WERI-Rb-1 (cell line): ENCODE results near the gene LYG1.

ENCODE experiments used
- DNase-seq: peaks from one replicate; pipeline ENCODE4 v3.0.0-alpha.2; 2020
- H3K27ac ChIP-seq: fragments of 250-450 bp; sonication (Bioruptor Pico); 2 replicates; pipeline ENCODE4 v1.5.1; 2020; ENCODE audit warnings: mild to moderate bottlenecking, moderate library complexity
- H3K27me3 ChIP-seq: fragments of 250-450 bp; sonication (Bioruptor Pico); 2 replicates; pipeline ENCODE4 v1.5.1; 2021; ENCODE audit warnings: mild to moderate bottlenecking, low read depth, moderate library complexity; ENCODE audit not compliant: insufficient read depth, severe bottlenecking
- H3K36me3 ChIP-seq: fragments of 250-450 bp; sonication (Bioruptor Pico); 2 replicates; pipeline ENCODE4 v1.5.1; 2020; ENCODE audit warnings: mild to moderate bottlenecking, moderate library complexity
- H3K4me3 ChIP-seq: 2 replicates; pipeline ENCODE4 v1.5.1; 2011; ENCODE audit warnings: low read depth, mild to moderate bottlenecking, control low read depth, low read length
- H3K9me3 ChIP-seq: fragments of 250-450 bp; sonication (Bioruptor Pico); 2 replicates; pipeline ENCODE4 v1.5.1; 2021; ENCODE audit warnings: mild to moderate bottlenecking, moderate library complexity; ENCODE audit not compliant: severe bottlenecking
- CTCF ChIP-seq: IDR thresholded peaks from 2 replicates; pipeline ENCODE4 v1.5.1; 2011; ENCODE audit warnings: low read depth, mild to moderate bottlenecking, control low read depth, inconsistent platforms, low read length

Gene LYG1

DNA sequence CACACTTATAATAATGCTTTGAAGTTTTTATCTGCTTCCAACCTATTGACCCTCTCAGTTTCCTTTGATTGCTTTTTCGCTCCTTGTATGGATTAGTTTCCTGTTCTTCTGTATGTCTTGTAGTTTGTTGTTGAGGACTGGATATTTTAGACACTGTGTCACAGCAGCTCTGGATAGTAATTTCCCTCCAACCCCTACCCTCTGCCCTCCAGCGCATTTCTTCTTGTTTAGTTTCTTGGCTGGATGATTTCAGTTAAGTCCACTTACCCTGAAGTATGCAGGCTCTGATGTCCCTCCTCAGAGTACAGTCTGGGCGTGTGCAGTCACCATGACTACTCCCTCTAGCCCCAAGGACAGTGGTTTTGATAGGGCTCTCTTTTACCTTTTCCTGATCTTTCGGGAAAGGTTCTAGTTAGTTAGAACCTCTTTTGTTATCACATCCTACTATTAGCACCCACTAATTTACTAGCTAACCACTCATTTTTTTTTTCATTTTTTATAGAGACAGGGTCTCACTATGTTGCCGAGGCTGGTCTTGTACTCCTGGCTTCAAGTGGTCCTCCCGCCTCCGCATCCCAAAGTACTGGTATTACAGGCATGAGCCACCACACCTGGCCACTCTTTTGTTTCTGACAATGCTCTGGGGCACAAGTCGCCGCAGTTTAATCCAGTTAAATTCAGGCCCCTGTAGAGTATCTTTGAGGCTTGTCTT is 16.3 kb upstream of the LYG1 start:
- H3K27ac ChIP-seq = no peak overlapping the region
- no peak overlapping the region for H3K4me3 ChIP-seq
- TF ChIP-seq CTCF = no peak
- no peaks in the 10 kb centered on the region for H3K9me3 ChIP-seq
- no peak for DNase-seq
- H3K36me3 ChIP-seq = peaks cover 42% of the 10 kb centered on the region
- H3K27me3 ChIP-seq = no peaks in the 10 kb centered on the region

DNA sequence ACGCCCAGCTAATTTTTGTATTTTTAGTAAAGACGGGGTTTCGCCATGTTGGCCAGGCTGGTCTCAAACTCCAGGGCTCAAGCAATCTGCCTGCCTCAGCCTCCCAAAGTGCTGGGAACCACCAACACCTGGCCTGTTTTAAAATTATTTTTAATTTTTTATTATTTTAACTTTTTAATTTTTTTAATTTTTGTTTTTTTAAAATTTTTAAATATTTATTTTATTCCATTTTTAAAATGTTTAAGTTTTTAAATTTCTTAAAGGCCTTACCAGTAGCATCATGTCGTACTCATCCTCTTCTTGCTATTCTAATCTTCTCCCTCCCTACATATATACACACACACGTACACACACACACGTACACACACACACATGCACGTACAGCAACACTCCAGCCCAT is 1.4 kb downstream of the LYG1 start:
- no peak for TF ChIP-seq CTCF
- H3K4me3 ChIP-seq = no peak overlapping the region

GRCh38 chr2:99297994-99298393 is 3.0 kb downstream of the LYG1 start:
- Histone ChIP-seq H3K9me3 (no peaks in the 10 kb centered on the region), H3K27me3 (no peaks in the 10 kb centered on the region), H3K27ac (no peak overlapping the region), H3K4me3 (no peak overlapping the region), H3K36me3 (no peaks in the 10 kb centered on the region)
- TF ChIP-seq CTCF = no peak
- no peak for DNase-seq

More for the DNA sequence above, 1.4 kb downstream of the LYG1 start:
- Histone ChIP-seq H3K27ac (no peak overlapping the region), H3K36me3 (peaks cover 3% of the 10 kb centered on the region; the same call in 1 of the 2 replicates), H3K27me3 (no peaks in the 10 kb centered on the region), H3K9me3 (no peaks in the 10 kb centered on the region)
- DNase-seq = no peak

- H3K27ac ChIP-seq = no peak overlapping the region
- no peak for TF ChIP-seq CTCF
- H3K36me3 ChIP-seq = no peaks in the 10 kb centered on the region; the same call in none of the 2 replicates
- H3K27me3 ChIP-seq = no peaks in the 10 kb centered on the region
- DNase-seq = no peak
- H3K4me3 ChIP-seq = no peak overlapping the region
- no peaks in the 10 kb centered on the region for H3K9me3 ChIP-seq
Observed at GRCh38 chr2:99285526-99285925, 15.5 kb downstream of the LYG1 start.

DNA sequence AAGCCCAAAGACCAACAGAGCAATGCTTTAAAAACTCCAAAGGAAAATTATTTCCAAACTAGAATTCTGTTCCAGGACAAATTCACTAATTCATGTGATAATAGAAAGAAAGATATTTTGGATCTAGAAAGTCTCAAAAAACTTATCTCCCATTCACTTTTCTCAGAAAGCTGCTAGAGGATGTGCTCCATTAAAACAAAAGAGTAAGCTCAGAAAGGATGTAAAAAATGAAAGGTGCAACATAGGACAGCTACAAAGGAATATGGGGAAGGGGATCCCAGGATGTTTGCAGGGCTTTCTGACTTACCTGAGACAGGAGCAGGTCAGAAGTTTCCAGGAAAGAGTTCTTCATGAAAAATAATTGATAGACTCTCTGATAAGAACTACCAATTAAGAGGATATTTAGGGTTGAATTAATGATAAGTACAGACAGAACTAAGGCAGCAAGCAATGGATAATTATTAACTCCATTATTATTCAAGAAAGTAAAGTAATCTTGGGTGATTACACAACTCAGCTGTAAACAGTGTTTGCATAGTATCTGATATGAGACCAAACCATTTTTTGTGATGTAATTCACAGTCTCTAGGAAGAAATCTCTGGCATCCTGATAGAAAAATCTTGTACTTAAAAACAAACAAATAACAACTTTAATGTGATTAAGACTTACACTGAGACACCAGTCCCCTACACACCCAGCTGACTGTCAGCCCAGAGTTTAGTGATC is 20.9 kb downstream of the LYG1 start:
- no peak overlapping the region for H3K4me3 ChIP-seq
- no peak for DNase-seq
- H3K9me3 ChIP-seq = no peaks in the 10 kb centered on the region
- no peak for TF ChIP-seq CTCF
- no peak overlapping the region for H3K27ac ChIP-seq
- no peaks in the 10 kb centered on the region; the same call in none of the 2 replicates for H3K36me3 ChIP-seq
- H3K27me3 ChIP-seq = no peaks in the 10 kb centered on the region
